HCT116 (cell line): Measurements from ENCODE around the gene PLP1. TPM values are rescaled to one million over a fixed set of nuclear protein-coding genes. Genes with fewer than 3 reads are reported as not detected.
"Not testable (repeated sequence)": the region's sequence is repeated elsewhere in the genome, so short reads cannot be mapped to it uniquely, and the experiment has no call there.

Source experiments
- ATAC-seq: fragments of 200-7000 bp; cut with Tn5 transposase; 2 replicates; pipeline ENCODE4 v1.9.1; 2020; ENCODE audit warnings: mild to moderate bottlenecking, moderate library complexity
- BruUV-seq: library from RNA; stranded (reverse); fragments of 400-500 nt; replicated peaks from 2 replicates; lab custom pipeline; 2021; lab: Mats Ljungman, UMichigan
- CTCF ChIA-PET: fragments of 300-600 bp; sonication (Branson Sonifier 250); formaldehyde crosslinking; loops from one replicate; lab custom pipeline; 2021; ENCODE audit warnings: antibody characterized with exemption; lab: Charles Lee
- POLR2A ChIA-PET: fragments of 300-600, 350-600 bp; sonication (Branson Sonifier 250); formaldehyde crosslinking; loops from one replicate; lab custom pipeline; 2021; ENCODE audit warnings: antibody characterized with exemption; lab: Charles Lee
- RAD21 ChIA-PET, 2 experiments: fragments of 300-600 bp; sonication (Branson Sonifier 250); formaldehyde crosslinking; loops; one replicate each; lab custom pipeline; 2023; ENCODE audit warnings: low total read pairs in 2 of 2; ENCODE audit not compliant: uncharacterized antibody in 2 of 2, unreplicated experiment in 2 of 2, low non-redundant PET in 1 of 2; lab: Charles Lee
- DNase-seq: peaks from one replicate; pipeline ENCODE4 v3.0.0-alpha.2; 2010; ENCODE audit warnings: low read depth, low spot score
- H2AFZ ChIP-seq: fragments of 200-600 bp; shearing (Covaris generic), sonication (generic); 2 replicates; pipeline ENCODE4 v1.6.1; 2017; ENCODE audit warnings: low read depth, mixed run types, mixed read lengths, antibody characterized with exemption, low read length; ENCODE audit not compliant: poor library complexity, severe bottlenecking
- H3K27ac ChIP-seq: 2 replicates; pipeline ENCODE4 v1.5.1; 2012; ENCODE audit warnings: low read depth, low read length
- H3K27me3 ChIP-seq: fragments of 200-600 bp; sonication (generic); 2 replicates; pipeline ENCODE4 v1.6.1; 2016; ENCODE audit warnings: mixed run types, low read length, mixed read lengths; ENCODE audit not compliant: insufficient read depth
- H3K36me3 ChIP-seq, 2 experiments: fragments of 200-500 bp in 1 of 2; fragments of 200-600 bp in 1 of 2; sonication (Bioruptor generic) in 1 of 2; sonication (generic) in 1 of 2; 2 replicates each; pipeline versions ENCODE4 v1.5.1 to v1.6.1; 2014 to 2016; ENCODE audit warnings: low read length in 2 of 2, inconsistent platforms in 1 of 2, mixed read lengths in 1 of 2, mixed run types in 1 of 2; ENCODE audit not compliant: insufficient read depth in 2 of 2, control insufficient read depth in 1 of 2
- H3K4me1 ChIP-seq, 2 experiments: fragments of 200-600 bp in 1 of 2; sonication (generic) in 1 of 2; 2 replicates each; pipeline versions ENCODE4 v1.5.1 to v1.6.1; 2012 to 2017; ENCODE audit warnings: low read length in 2 of 2, inconsistent platforms in 1 of 2, mild to moderate bottlenecking in 1 of 2, mixed read lengths in 1 of 2, mixed run types in 1 of 2, moderate library complexity in 1 of 2; ENCODE audit not compliant: insufficient read depth in 2 of 2, control insufficient read depth in 1 of 2
- H3K4me2 ChIP-seq: fragments of 200-600 bp; sonication (generic); 2 replicates; pipeline ENCODE4 v1.6.1; 2017; ENCODE audit warnings: mixed run types, low read length, mixed read lengths
- H3K4me3 ChIP-seq, 2 experiments: fragments of 200-600 bp in 1 of 2; sonication (generic) in 1 of 2; replicated peaks in 1 of 2; 2 replicates each; pipeline ENCODE4 v1.5.1; 2011 to 2016; ENCODE audit warnings: low read length in 2 of 2, control low read depth in 1 of 2, low read depth in 1 of 2, mild to moderate bottlenecking in 1 of 2, mixed read lengths in 1 of 2, mixed run types in 1 of 2
- H3K79me2 ChIP-seq: fragments of 200-600 bp; sonication (generic); 2 replicates; pipeline ENCODE4 v1.6.1; 2017; ENCODE audit warnings: mild to moderate bottlenecking, mixed run types, low read length, moderate library complexity, mixed read lengths; ENCODE audit not compliant: insufficient read depth
- H3K9ac ChIP-seq: fragments of 200-600 bp; sonication (generic); 2 replicates; pipeline ENCODE4 v1.6.1; 2016; ENCODE audit warnings: low read length, mixed read lengths
- H3K9me2 ChIP-seq: fragments of 200-600 bp; sonication (generic), shearing (Covaris generic); 2 replicates; pipeline ENCODE4 v1.6.1; 2017; ENCODE audit warnings: mixed run types, mild to moderate bottlenecking, moderate library complexity; ENCODE audit not compliant: insufficient read depth
- H3K9me3 ChIP-seq, 2 experiments: fragments of 200-500 bp in 1 of 2; fragments of 200-600 bp in 1 of 2; sonication (Bioruptor generic) in 1 of 2; sonication (generic) in 1 of 2; 2 replicates each; pipeline ENCODE4 v1.6.1; 2014 to 2017; ENCODE audit warnings: low read length in 2 of 2, mixed read lengths in 2 of 2, inconsistent platforms in 1 of 2, low read depth in 1 of 2, mild to moderate bottlenecking in 1 of 2, mixed run types in 1 of 2, moderate library complexity in 1 of 2; ENCODE audit not compliant: control insufficient read depth in 1 of 2, insufficient read depth in 1 of 2
- H4K20me1 ChIP-seq: fragments of 200-600 bp; sonication (generic), shearing (Covaris generic); 2 replicates; pipeline ENCODE4 v1.6.1; 2017; ENCODE audit warnings: mixed run types, mild to moderate bottlenecking, moderate library complexity; ENCODE audit not compliant: insufficient read depth
- CBX3 ChIP-seq: IDR thresholded peaks from 2 replicates; pipeline ENCODE4 v1.6.1; 2012; ENCODE audit warnings: low read depth
- CEBPB ChIP-seq: IDR thresholded peaks from 2 replicates; pipeline ENCODE4 v1.6.1; 2012; ENCODE audit warnings: low read depth
- EZH2 ChIP-seq: fragments of 200-600 bp; sonication (generic); IDR thresholded peaks from 2 replicates; pipeline ENCODE4 v1.6.1; 2017; ENCODE audit warnings: antibody characterized with exemption, mixed run types
- intact Hi-C: fragments of 100-400 bp; cut with micrococcal nuclease; formaldehyde crosslinking; loops from 2 replicates; pipeline ENCODE4 v1.10.0; 2022
- total RNA-seq: library from RNA; stranded (reverse); gene quantifications from one replicate; pipeline ENCODE4 v1.2.1, GENCODE V29; 2021; ENCODE audit not compliant: unreplicated experiment

PLP1 gene
- total RNA-seq, 1 experiment from 2014 or later, result not detected

- TF ChIP-seq EZH2 (no peak), CEBPB (no peak), CBX3 (no peak)
Measured at GRCh38 chrX:103758555-103758954, 18.1 kb upstream of the PLP1 start (continued).

- POLR2A ChIA-PET, H3K27me3 ChIP-seq, H3K9ac ChIP-seq, H3K36me3 ChIP-seq, H3K4me1 ChIP-seq, RAD21 ChIA-PET, CTCF ChIA-PET, H3K4me2 ChIP-seq, H3K4me3 ChIP-seq, ATAC-seq, H4K20me1 ChIP-seq, BruUV-seq, H3K27ac ChIP-seq, H3K79me2 ChIP-seq, H3K9me3 ChIP-seq, H2AFZ ChIP-seq, DNase-seq, H3K9me2 ChIP-seq, intact Hi-C loops: not testable (repeated sequence)
Measured at GRCh38 chrX:103763541-103763940, 13.1 kb upstream of the PLP1 start.

- H3K4me2 ChIP-seq, H3K9me3 ChIP-seq, H3K9ac ChIP-seq, H2AFZ ChIP-seq, RAD21 ChIA-PET, H3K79me2 ChIP-seq, H3K4me1 ChIP-seq, H3K36me3 ChIP-seq, POLR2A ChIA-PET, H3K4me3 ChIP-seq, H3K27me3 ChIP-seq, H3K27ac ChIP-seq, ATAC-seq, BruUV-seq, H3K9me2 ChIP-seq, H4K20me1 ChIP-seq, DNase-seq, CTCF ChIA-PET, intact Hi-C loops: not testable (repeated sequence)
Measured at GRCh38 chrX:103766813-103767555, 9.7 kb upstream of the PLP1 start.
